Immature natural killer cell (primary cell): ENCODE results near the gene TMCC1. TPM values are rescaled to one million over a fixed set of nuclear protein-coding genes. Genes with fewer than 3 reads are reported as not detected.
A peak's percentile ranks its signal among the peaks of the same experiment; 100 is the strongest.

Experiments
- DNase-seq, 3 donors: peaks; one replicate each; pipeline ENCODE4 v3.0.0; 2022; ENCODE audit warnings: mixed read lengths in 1 of 3
- H3K27ac Mint-ChIP-seq, 6 donors: one replicate each; pipeline ENCODE4 v1.8.0; 2020; ENCODE audit warnings: mixed read lengths in 6 of 6, mild to moderate bottlenecking in 5 of 6, inconsistent platforms in 4 of 6, moderate library complexity in 3 of 6
- H3K27me3 Mint-ChIP-seq, 3 donors: one replicate each; pipeline ENCODE4 v1.8.0; 2020 to 2021; ENCODE audit warnings: low read depth in 3 of 3, mild to moderate bottlenecking in 3 of 3, mixed read lengths in 3 of 3, moderate library complexity in 3 of 3, inconsistent platforms in 1 of 3
- H3K36me3 Mint-ChIP-seq, 3 donors: one replicate each; pipeline ENCODE4 v1.8.0; 2020; ENCODE audit warnings: mixed read lengths in 3 of 3, inconsistent platforms in 2 of 3, mild to moderate bottlenecking in 2 of 3
- H3K4me1 Mint-ChIP-seq, 2 donors: one replicate each; pipeline ENCODE4 v1.8.0; 2020; ENCODE audit warnings: inconsistent platforms in 2 of 2, mild to moderate bottlenecking in 2 of 2, mixed read lengths in 2 of 2, moderate library complexity in 1 of 2
- H3K4me3 Mint-ChIP-seq, 5 donors: one replicate each; pipeline ENCODE4 v1.8.0; 2020; ENCODE audit warnings: mild to moderate bottlenecking in 5 of 5, mixed read lengths in 5 of 5, inconsistent platforms in 3 of 5, moderate library complexity in 3 of 5
- H3K9me3 Mint-ChIP-seq, 6 donors: one replicate each; pipeline ENCODE4 v1.8.0; 2020; ENCODE audit warnings: mild to moderate bottlenecking in 6 of 6, mixed read lengths in 6 of 6, inconsistent platforms in 4 of 6, moderate library complexity in 3 of 6
- polyA plus RNA-seq, 3 donors: library from polyadenylated mRNA; unstranded; fragments of 300-500 nt; fragmentation: Illumina TruSeq; gene quantifications; one replicate each; pipeline ENCODE4 v1.2.3, GENCODE V29; 2021

Gene TMCC1
- polyA plus RNA-seq, 3 donors from 2014 or later = 1.7 to 5.6 (median 2.2) TPM

GRCh38 chr3:129740090-129740489 lies 153.4 kb downstream of the TMCC1 start:
- Mint-ChIP-seq H3K27me3 (no peaks in the 10 kb centered on the region), H3K36me3 (no peaks in the 10 kb centered on the region), H3K9me3 (no peaks in the 10 kb centered on the region), H3K27ac (no peak overlapping the region), H3K4me3 (no peak overlapping the region), H3K4me1 (peaks cover 13 to 30% of the 10 kb centered on the region in 2 donors)
- DNase-seq = no peak

GRCh38 chr3:129739634-129740033 lies 153.9 kb downstream of the TMCC1 start:
- peaks cover 13 to 26% of the 10 kb centered on the region in 2 donors for H3K4me1 Mint-ChIP-seq
- H3K4me3 Mint-ChIP-seq = no peak overlapping the region
- H3K27ac Mint-ChIP-seq = peak overlapping the region in 1 of 6 donors; percentile 24
- H3K9me3 Mint-ChIP-seq = no peaks in the 10 kb centered on the region
- no peak for DNase-seq
- no peaks in the 10 kb centered on the region for H3K27me3 Mint-ChIP-seq
- no peaks in the 10 kb centered on the region for H3K36me3 Mint-ChIP-seq

GRCh38 chr3:129738172-129738571 lies 155.3 kb downstream of the TMCC1 start:
- Mint-ChIP-seq H3K27ac (no peak overlapping the region), H3K27me3 (peaks cover 0 to 3% (median 0%) of the 10 kb centered on the region in 3 donors), H3K4me1 (peaks cover 13 to 23% of the 10 kb centered on the region in 2 donors), H3K4me3 (no peak overlapping the region), H3K36me3 (no peaks in the 10 kb centered on the region), H3K9me3 (no peaks in the 10 kb centered on the region)
- no peak for DNase-seq

- Mint-ChIP-seq H3K9me3 (no peaks in the 10 kb centered on the region), H3K4me1 (peaks cover 1 to 6% of the 10 kb centered on the region in 2 donors), H3K4me3 (no peak overlapping the region), H3K27ac (no peak overlapping the region), H3K27me3 (peaks cover 0 to 3% (median 0%) of the 10 kb centered on the region in 3 donors), H3K36me3 (no peaks in the 10 kb centered on the region)
- no peak for DNase-seq
Observed at GRCh38 chr3:129736070-129736469, 157.4 kb downstream of the TMCC1 start.

- Mint-ChIP-seq H3K4me3 (no peak overlapping the region), H3K9me3 (no peaks in the 10 kb centered on the region), H3K4me1 (peaks cover 1 to 6% of the 10 kb centered on the region in 2 donors), H3K36me3 (no peaks in the 10 kb centered on the region), H3K27me3 (peaks cover 0 to 3% (median 0%) of the 10 kb centered on the region in 3 donors), H3K27ac (peak overlapping the region in 1 of 6 donors; percentile 43)
- DNase-seq = no peak
Observed at GRCh38 chr3:129735638-129736037, 157.9 kb downstream of the TMCC1 start.

GRCh38 chr3:129734449-129734848 lies 159.1 kb downstream of the TMCC1 start:
- Mint-ChIP-seq H3K4me1 (peaks cover 1 to 6% of the 10 kb centered on the region in 2 donors), H3K4me3 (no peak overlapping the region), H3K9me3 (no peaks in the 10 kb centered on the region), H3K27ac (no peak overlapping the region), H3K27me3 (peaks cover 0 to 3% (median 0%) of the 10 kb centered on the region in 3 donors), H3K36me3 (no peaks in the 10 kb centered on the region)
- DNase-seq = no peak

- Mint-ChIP-seq H3K27ac (no peak overlapping the region), H3K27me3 (peaks cover 0 to 3% (median 0%) of the 10 kb centered on the region in 3 donors), H3K4me3 (no peak overlapping the region), H3K36me3 (no peaks in the 10 kb centered on the region), H3K9me3 (no peaks in the 10 kb centered on the region), H3K4me1 (peaks cover 0 to 6% of the 10 kb centered on the region in 2 donors)
- no peak for DNase-seq
Observed at GRCh38 chr3:129732200-129732876, 161.2 kb downstream of the TMCC1 start.

GRCh38 chr3:129727707-129728106 lies 165.8 kb downstream of the TMCC1 start:
- Mint-ChIP-seq H3K9me3 (no peaks in the 10 kb centered on the region), H3K27ac (no peak overlapping the region), H3K4me3 (no peak overlapping the region), H3K27me3 (peaks cover 0 to 1% (median 0%) of the 10 kb centered on the region in 3 donors), H3K4me1 (no peaks in the 10 kb centered on the region), H3K36me3 (no peaks in the 10 kb centered on the region)
- no peak for DNase-seq

GRCh38 chr3:129723558-129724324 lies 169.8 kb downstream of the TMCC1 start:
- Mint-ChIP-seq H3K4me3 (no peak overlapping the region), H3K36me3 (peaks cover 0 to 3% (median 0%) of the 10 kb centered on the region in 3 donors), H3K9me3 (no peaks in the 10 kb centered on the region), H3K4me1 (no peaks in the 10 kb centered on the region), H3K27ac (no peak overlapping the region), H3K27me3 (peaks cover 0 to 1% (median 0%) of the 10 kb centered on the region in 3 donors)
- DNase-seq = no peak

GRCh38 chr3:129722527-129722926 lies 171.0 kb downstream of the TMCC1 start:
- Mint-ChIP-seq H3K4me3 (no peak overlapping the region), H3K27me3 (peaks cover 0 to 1% (median 0%) of the 10 kb centered on the region in 3 donors), H3K4me1 (no peaks in the 10 kb centered on the region), H3K36me3 (peaks cover 0 to 3% (median 0%) of the 10 kb centered on the region in 3 donors), H3K27ac (no peak overlapping the region), H3K9me3 (no peaks in the 10 kb centered on the region)
- no peak for DNase-seq

GRCh38 chr3:129718201-129718600 lies 175.3 kb downstream of the TMCC1 start:
- Mint-ChIP-seq H3K27me3 (peaks cover 0 to 1% (median 0%) of the 10 kb centered on the region in 3 donors), H3K36me3 (peaks cover 0 to 3% (median 0%) of the 10 kb centered on the region in 3 donors), H3K4me1 (peaks cover 0 to 3% of the 10 kb centered on the region in 2 donors), H3K9me3 (no peaks in the 10 kb centered on the region), H3K4me3 (no peak overlapping the region), H3K27ac (no peak overlapping the region)
- DNase-seq = no peak

- DNase-seq = no peak
- Mint-ChIP-seq H3K4me1 (peaks cover 0 to 3% of the 10 kb centered on the region in 2 donors), H3K27ac (peak overlapping the region in 1 of 6 donors; percentile 67), H3K4me3 (no peak overlapping the region), H3K27me3 (no peaks in the 10 kb centered on the region), H3K36me3 (peaks cover 0 to under 1% (median 0%) of the 10 kb centered on the region in 3 donors), H3K9me3 (no peaks in the 10 kb centered on the region)
Observed at GRCh38 chr3:129715854-129716253, 177.7 kb downstream of the TMCC1 start.

- H3K4me3 Mint-ChIP-seq = no peak overlapping the region
- no peaks in the 10 kb centered on the region for H3K4me1 Mint-ChIP-seq
- no peaks in the 10 kb centered on the region for H3K36me3 Mint-ChIP-seq
- no peaks in the 10 kb centered on the region for H3K9me3 Mint-ChIP-seq
- no peak overlapping the region for H3K27ac Mint-ChIP-seq
- no peaks in the 10 kb centered on the region for H3K27me3 Mint-ChIP-seq
- no peak for DNase-seq
Observed at GRCh38 chr3:129708328-129708861, 185.1 kb downstream of the TMCC1 start.

- no peak overlapping the region for H3K4me3 Mint-ChIP-seq
- H3K27me3 Mint-ChIP-seq = no peaks in the 10 kb centered on the region
- H3K27ac Mint-ChIP-seq = no peak overlapping the region
- no peaks in the 10 kb centered on the region for H3K4me1 Mint-ChIP-seq
- H3K36me3 Mint-ChIP-seq = no peaks in the 10 kb centered on the region
- no peaks in the 10 kb centered on the region for H3K9me3 Mint-ChIP-seq
- DNase-seq = no peak
Observed at GRCh38 chr3:129705274-129705673, 188.2 kb downstream of the TMCC1 start.
